Measurements from ENCODE around the gene PRRT1. TPM values are rescaled to one million over a fixed set of nuclear protein-coding genes. Genes with fewer than 3 reads are reported as not detected.
A peak's percentile ranks its signal among the peaks of the same experiment; 100 is the strongest.

Gene PRRT1
- total and polyA plus RNA-seq, 3 donors from 2014 or later, result 4.2 to 6.2 (median 6.1) TPM

GRCh38 chr6:32173051-32173727 is 21.4 kb upstream of the PRRT1 start:
- Histone ChIP-seq H3K4me3 (no peak overlapping the region), H3K4me1 (peaks cover 33% of the 10 kb centered on the region), H3K36me3 (ENCODE audit: low read depth, missing control alignments) (no peaks in the 10 kb centered on the region), H3K27ac (no peak overlapping the region), H3K27me3 (no peaks in the 10 kb centered on the region), H3K9me3 (no peaks in the 10 kb centered on the region)
- 78 to 81% methylated on average over 4 of the region's 4 CpGs for WGBS, 2 donors
- intact Hi-C loops (cut with DNase I; ENCODE audit: low total_unique reads), result no loop called here
- no peak for TF ChIP-seq POLR2A (IDR thresholded peaks at IDR 0.05)
- TF ChIP-seq CTCF (IDR thresholded peaks at IDR 0.05), result no peak
- no peak for DNase-seq

GRCh38 chr6:32171234-32171633 is 19.5 kb upstream of the PRRT1 start:
- intact Hi-C loops (cut with DNase I; ENCODE audit: low total_unique reads), result no loop called here
- Histone ChIP-seq H3K27me3 (no peaks in the 10 kb centered on the region), H3K4me3 (no peak overlapping the region), H3K4me1 (peaks cover 22% of the 10 kb centered on the region), H3K27ac (no peak overlapping the region), H3K36me3 (ENCODE audit: low read depth, missing control alignments) (no peaks in the 10 kb centered on the region), H3K9me3 (no peaks in the 10 kb centered on the region)
- no peak for DNase-seq
- TF ChIP-seq CTCF (IDR thresholded peaks at IDR 0.05), result no peak
- WGBS, 2 donors, result 92 to 95% methylated on average over 6 of the region's 6 CpGs

GRCh38 chr6:32170294-32170693 is 18.6 kb upstream of the PRRT1 start:
- WGBS, 2 donors, result 91 to 95% methylated on average over 11 of the region's 11 CpGs
- H3K9me3 ChIP-seq, result no peaks in the 10 kb centered on the region
- no peaks in the 10 kb centered on the region for H3K27me3 ChIP-seq
- TF ChIP-seq POLR2A (IDR thresholded peaks at IDR 0.05) (no peak), CTCF (IDR thresholded peaks at IDR 0.05) (no peak)
- no peak overlapping the region for H3K4me3 ChIP-seq
- H3K36me3 ChIP-seq (ENCODE audit: low read depth, missing control alignments), result no peaks in the 10 kb centered on the region
- no peak for DNase-seq
- peaks cover 20% of the 10 kb centered on the region for H3K4me1 ChIP-seq
- intact Hi-C loops (cut with DNase I; ENCODE audit: low total_unique reads), result no loop called here
- H3K27ac ChIP-seq, result no peak overlapping the region

GRCh38 chr6:32168807-32169591 is 17.3 kb upstream of the PRRT1 start:
- Histone ChIP-seq H3K36me3 (ENCODE audit: low read depth, missing control alignments) (no peaks in the 10 kb centered on the region), H3K9me3 (no peaks in the 10 kb centered on the region), H3K4me1 (peaks cover 11% of the 10 kb centered on the region), H3K4me3 (no peak overlapping the region), H3K27ac (peak overlapping the region in 1 of 2 donors; percentile 41), H3K27me3 (no peaks in the 10 kb centered on the region)
- TF ChIP-seq POLR2A (IDR thresholded peaks at IDR 0.05) (no peak), CTCF (IDR thresholded peaks at IDR 0.05) (no peak)
- WGBS, 2 donors, result 68 to 77% methylated on average over 8 to 11 of the region's 11 CpGs
- no peak for DNase-seq
- intact Hi-C loops (cut with DNase I; ENCODE audit: low total_unique reads), result no loop called here
